H1 (cell line): Measurements from ENCODE around the gene INHBC. TPM values are rescaled to one million over a fixed set of nuclear protein-coding genes. Genes with fewer than 3 reads are reported as not detected.

Experiments
- CTCF ChIA-PET: fragments of 300-600 bp; sonication (Branson Sonifier 250); formaldehyde crosslinking; loops from one replicate; lab custom pipeline; 2021; ENCODE audit not compliant: partially characterized antibody; lab: Charles Lee
- POLR2A ChIA-PET: fragments of 300-600 bp; sonication (Branson Sonifier 250); formaldehyde crosslinking; loops from one replicate; lab custom pipeline; 2021; ENCODE audit warnings: inconsistent platforms; ENCODE audit not compliant: partially characterized antibody; lab: Charles Lee
- DNase-seq, 2 experiments: peaks; one replicate each; pipeline versions ENCODE4 v3.0.0 to v3.0.0-alpha.2; 2010 to 2022; ENCODE audit warnings: low spot score in 2 of 2, low read depth in 1 of 2, mixed read lengths in 1 of 2
- FAIRE-seq: peaks from 2 replicates; lab custom pipeline; 2011; peaks lifted over from hg19 to GRCh38; lab: Jason Lieb, UNC
- H2AFZ ChIP-seq: 2 replicates; pipeline ENCODE4 v1.8.1; 2012; ENCODE audit warnings: low read length, inconsistent platforms
- H2AK5ac ChIP-seq: 2 replicates; pipeline ENCODE4 v1.6.1; 2013; ENCODE audit warnings: low read depth, low read length
- H2BK120ac ChIP-seq: replicated peaks from 2 replicates; pipeline ENCODE3; 2013; ENCODE audit warnings: low read depth, low read length, inconsistent platforms
- H2BK12ac ChIP-seq: 2 replicates; pipeline ENCODE4 v1.6.1; 2013; ENCODE audit warnings: low read depth, low read length
- H2BK15ac ChIP-seq: 2 replicates; pipeline ENCODE4 v1.6.1; 2013; ENCODE audit warnings: low read length
- H2BK20ac ChIP-seq: 2 replicates; pipeline ENCODE4 v1.6.1; 2013; ENCODE audit warnings: low read length
- H2BK5ac ChIP-seq: 2 replicates; pipeline ENCODE4 v1.6.1; 2013; ENCODE audit warnings: low read depth, low read length
- H3K14ac ChIP-seq: 2 replicates; pipeline ENCODE4 v1.6.1; 2013; ENCODE audit warnings: inconsistent platforms; ENCODE audit not compliant: insufficient read length
- H3K18ac ChIP-seq: 2 replicates; pipeline ENCODE4 v1.6.1; 2013; ENCODE audit warnings: low read length; ENCODE audit errors: extremely low read depth
- H3K23ac ChIP-seq: 2 replicates; pipeline ENCODE4 v1.6.1; 2013; ENCODE audit warnings: inconsistent platforms; ENCODE audit not compliant: insufficient read length
- H3K23me2 ChIP-seq: 2 replicates; pipeline ENCODE4 v1.6.1; 2013; ENCODE audit warnings: low read depth, low read length
- H3K27ac ChIP-seq: 2 replicates; pipeline ENCODE4 v1.6.1; 2011; ENCODE audit warnings: low read depth, low read length, inconsistent platforms
- H3K27me3 ChIP-seq, 4 experiments: replicated peaks in 1 of 4; 1 replicate in 1 of 4; 2 replicates in 3 of 4; pipeline versions ENCODE4 v1.6.1 to v1.8.1; 2011 to 2013; ENCODE audit warnings: low read length in 3 of 4, mild to moderate bottlenecking in 3 of 4, inconsistent platforms in 2 of 4, mixed read lengths in 2 of 4, moderate library complexity in 1 of 4; ENCODE audit not compliant: control insufficient read depth in 3 of 4, insufficient read depth in 3 of 4; ENCODE audit errors: extremely low read depth in 1 of 4
- H3K36me3 ChIP-seq, 4 experiments: 2 replicates each; pipeline versions ENCODE4 v1.6.1 to v1.8.1; 2011 to 2013; ENCODE audit warnings: mild to moderate bottlenecking in 4 of 4, low read length in 3 of 4, moderate library complexity in 2 of 4, control low read depth in 1 of 4, inconsistent platforms in 1 of 4; ENCODE audit not compliant: insufficient read depth in 4 of 4, control insufficient read depth in 2 of 4
- H3K4ac ChIP-seq: replicated peaks from 2 replicates; pipeline ENCODE3; 2013; ENCODE audit warnings: low read length, low read depth, mixed read lengths, inconsistent platforms; ENCODE audit not compliant: insufficient read length
- H3K4me1 ChIP-seq, 4 experiments: replicated peaks in 1 of 4; 1 replicate in 1 of 4; 2 replicates in 3 of 4; pipeline versions ENCODE4 v1.6.1 to v1.8.1; 2011 to 2013; ENCODE audit warnings: low read length in 3 of 4, inconsistent platforms in 2 of 4, mixed read lengths in 1 of 4; ENCODE audit not compliant: insufficient read depth in 4 of 4, control insufficient read depth in 3 of 4
- H3K4me2 ChIP-seq, 2 experiments: 2 replicates each; pipeline versions ENCODE4 v1.6.1 to v1.8.1; 2011 to 2013; ENCODE audit warnings: low read depth in 2 of 2, low read length in 2 of 2, control low read depth in 1 of 2, inconsistent platforms in 1 of 2, mild to moderate bottlenecking in 1 of 2; ENCODE audit not compliant: insufficient read depth in 1 of 2
- H3K4me3 ChIP-seq, 4 experiments: fragments of 200-600, 300-600 bp in 1 of 4; sonication (generic), shearing (Covaris generic), sonication (Bioruptor Twin) in 1 of 4; 2 replicates each; pipeline versions ENCODE4 v1.5.1 to v1.8.1; 2011 to 2016; ENCODE audit warnings: low read length in 4 of 4, low read depth in 3 of 4, control low read depth in 2 of 4, inconsistent platforms in 2 of 4, mild to moderate bottlenecking in 2 of 4, mixed read lengths in 1 of 4, moderate library complexity in 1 of 4; ENCODE audit not compliant: insufficient read depth in 2 of 4; ENCODE audit errors: extremely low read depth in 1 of 4
- H3K56ac ChIP-seq: replicated peaks from 2 replicates; pipeline ENCODE3; 2013; ENCODE audit warnings: low read depth, mild to moderate bottlenecking, mixed read lengths, low read length, inconsistent platforms; ENCODE audit not compliant: insufficient read length
- H3K79me1 ChIP-seq: 2 replicates; pipeline ENCODE4 v1.6.1; 2013; ENCODE audit warnings: low read depth, low read length, control low read depth
- H3K79me2 ChIP-seq, 2 experiments: 2 replicates each; pipeline versions ENCODE4 v1.6.1 to v1.8.1; 2012 to 2013; ENCODE audit warnings: low read length in 2 of 2, mild to moderate bottlenecking in 2 of 2, inconsistent platforms in 1 of 2; ENCODE audit not compliant: insufficient read depth in 2 of 2, control insufficient read depth in 1 of 2
- H3K9ac ChIP-seq, 4 experiments: replicated peaks in 1 of 4; 1 replicate in 1 of 4; 2 replicates in 3 of 4; pipeline versions ENCODE4 v1.6.1 to v1.8.1; 2011 to 2013; ENCODE audit warnings: low read depth in 3 of 4, low read length in 3 of 4, control low read depth in 2 of 4, mild to moderate bottlenecking in 2 of 4, moderate library complexity in 2 of 4, inconsistent platforms in 1 of 4; ENCODE audit errors: extremely low read depth in 1 of 4
- H3K9me3 ChIP-seq, 2 experiments: 2 replicates each; pipeline versions ENCODE4 v1.6.1 to v1.8.1; 2012 to 2013; ENCODE audit warnings: mild to moderate bottlenecking in 2 of 2, moderate library complexity in 2 of 2, control low read depth in 1 of 2, inconsistent platforms in 1 of 2, low read depth in 1 of 2, low read length in 1 of 2, mixed read lengths in 1 of 2; ENCODE audit not compliant: insufficient read depth in 2 of 2
- H4K20me1 ChIP-seq, 2 experiments: replicated peaks in 1 of 2; 2 replicates each; pipeline versions ENCODE3 to v1.8.1; 2011 to 2013; ENCODE audit warnings: inconsistent platforms in 2 of 2, low read length in 2 of 2, mild to moderate bottlenecking in 1 of 2; ENCODE audit not compliant: insufficient read depth in 2 of 2, control insufficient read depth in 1 of 2
- H4K5ac ChIP-seq: 2 replicates; pipeline ENCODE4 v1.6.1; 2013; ENCODE audit warnings: low read length, low read depth, mixed read lengths, inconsistent platforms; ENCODE audit not compliant: insufficient read length
- H4K8ac ChIP-seq: 2 replicates; pipeline ENCODE4 v1.8.0; 2013; ENCODE audit warnings: mild to moderate bottlenecking, moderate library complexity, low read length, inconsistent platforms; ENCODE audit not compliant: insufficient read depth; ENCODE audit errors: extremely low read depth
- H4K91ac ChIP-seq: replicated peaks from 2 replicates; pipeline ENCODE3; 2013; ENCODE audit warnings: low read length, mixed read lengths, inconsistent platforms; ENCODE audit not compliant: insufficient read length
- WGBS, 2 experiments: shearing (Covaris generic) in 1 of 2; methylation state at CpG; one replicate each; pipeline versions ENCODE4 v1.1.6 to v1.1.7; 2013 to 2015; ENCODE audit warnings: low lambda C conversion rate in 2 of 2, mixed read lengths in 2 of 2, inconsistent platforms in 1 of 2, low coverage in 1 of 2, missing lambda C conversion rate in 1 of 2; ENCODE audit not compliant: insufficient replicate concordance in 2 of 2, insufficient coverage in 1 of 2, insufficient read length in 1 of 2; ENCODE audit errors: extremely low coverage in 1 of 2, missing lambda C conversion rate in 1 of 2; 5-methylcytosine and 5-hydroxymethylcytosine counted together
- polyA plus RNA-seq, 7 experiments: library from polyadenylated mRNA; depleted of rRNA in 3 of 7; stranded (reverse) in 5 of 7; unstranded in 2 of 7; fragments of >200 nt in 5 of 7; fragments of 200-250 nt in 2 of 7; gene quantifications; 1 replicate in 5 of 7; 2 replicates in 1 of 7; 4 replicates in 1 of 7; pipeline versions ENCODE4 v1.2.1 to v1.2.3, GENCODE V29; 2011 to 2013; ENCODE audit warnings: missing spikeins in 2 of 7, mixed read lengths in 2 of 7
- total RNA-seq: library from RNA; stranded (reverse); fragmentation: NEBNext Ultra II Directional; extraction: Animal tissue kit (Norgen Biotek cat#: 25700); gene quantifications from 2 replicates; pipeline ENCODE4 v1.2.1, GENCODE V29; 2021

Gene INHBC
- total and polyA plus RNA-seq, 2 of the 8 experiments (the other 6 are each of a cell fraction or from before 2014, with no cell fraction given), result 0.15 TPM; not detected in 1

- Histone ChIP-seq H3K79me1 (no peaks in the 10 kb centered on the region), H3K36me3 (peaks cover 0 to 4% (median 0%) of the 10 kb centered on the region in 4 experiments; a peak in 1 of 8 replicates), H2BK120ac (peak within 1 kb of the TSS; percentile 88), H4K20me1 (no peaks in the 10 kb centered on the region), H2BK12ac (peak within 1 kb of the TSS; percentile 97), H2BK15ac (peak within 1 kb of the TSS; percentile 76; the same call in 1 of the 2 replicates), H3K9ac (peak within 1 kb of the TSS in 3 of 4 experiments; percentile 56 to 65 (median 62); a peak in 6 of 7 replicates), H3K4ac (peak within 1 kb of the TSS; percentile 95), H4K8ac (peak within 1 kb of the TSS; percentile 97; the same call in 1 of the 2 replicates), H3K27ac (peak within 1 kb of the TSS; percentile 82), H3K18ac (peak within 1 kb of the TSS; percentile 100), H2BK20ac (peak within 1 kb of the TSS; percentile 40), H2AFZ (no peak within 1 kb of the TSS), H4K5ac (peak within 1 kb of the TSS; percentile 79), H3K9me3 (no peaks in the 10 kb centered on the region), H3K79me2 (peaks cover 0 to 13% of the 10 kb centered on the region in 2 experiments; a peak in 1 of 4 replicates), H3K4me3 (peak within 1 kb of the TSS; percentile 33 to 91 (median 50)), H3K4me1 (peaks cover 0 to 31% (median 20%) of the 10 kb centered on the region in 4 experiments; a peak in 6 of 7 replicates), H3K23ac (no peak within 1 kb of the TSS), H3K27me3 (no peaks in the 10 kb centered on the region), H2AK5ac (peak within 1 kb of the TSS; percentile 93), H3K23me2 (peaks cover 9% of the 10 kb centered on the region), H3K14ac (no peak within 1 kb of the TSS), H3K56ac (peak within 1 kb of the TSS; percentile 46), H4K91ac (peak within 1 kb of the TSS; percentile 96), H3K4me2 (peak within 1 kb of the TSS; percentile 95), H2BK5ac (peak within 1 kb of the TSS; percentile 99)
- 43% methylated on average over 5 of the region's 10 CpGs; no CpG with 5 or more reads in 1 of the 2 experiments for WGBS, 2 experiments
- FAIRE-seq (no peak), DNase-seq (peak; percentile 84 to 95)
- ChIA-PET CTCF (interaction anchor here (0.5 to 18.5 kb wide), 39 partner anchors 10 to 936 kb away, joined by 3 to 478 read pairs (median 5); partner anchors contain the start of genes ARHGAP9, DDIT3, INHBC and MARS1), POLR2A (interaction anchor here (0.5 to 11.2 kb wide), 39 partner anchors 8 to 325 kb away, joined by 3 to 168 read pairs (median 5); partner anchors contain the start of genes INHBC, MBD6, R3HDM2 and SHMT2)
Observed at GRCh38 chr12:57454566-57455373, 20.2 kb downstream of the INHBC start, which contains the start of gene INHBE. Gene INHBE (plus strand): TSS chr12:57455307. CDS start chr12:57455537, 230 bp downstream.
